Measurements from ENCODE around the gene LGR6. TPM values are rescaled to one million over a fixed set of nuclear protein-coding genes. Genes with fewer than 3 reads are reported as not detected.

Gene LGR6
- polyA plus RNA-seq, 3 donors: not detected

GRCh38 chr1:202163281-202164270 is 30.0 kb upstream of the LGR6 start:
- Mint-ChIP-seq H3K36me3 (peaks cover 0 to 2% of the 10 kb centered on the region in 2 donors), H3K27ac (peak overlapping the region in 2 of 7 donors; percentile 21 to 49), H3K9me3 (no peaks in the 10 kb centered on the region), H3K4me1 (peaks cover 55% of the 10 kb centered on the region), H3K4me3 (peak overlapping the region in 1 of 2 donors; percentile 96), H3K27me3 (ENCODE audit: low read depth in 3 of 3) (peaks cover 4 to 11% (median 6%) of the 10 kb centered on the region in 3 donors)
- Histone ChIP-seq H3K27me3 (ENCODE audit: control insufficient read depth in 2 of 2, insufficient read depth in 2 of 2, low read length in 2 of 2) (no peaks in the 10 kb centered on the region), H3K9me3 (replicated peaks in 1 of 2; ENCODE audit: control insufficient read depth in 1 of 2, insufficient read depth in 1 of 2, low read length in 2 of 2) (no peaks in the 10 kb centered on the region), H3K4me1 (ENCODE audit: control insufficient read depth in 1 of 2, insufficient read depth in 2 of 2, low read length in 2 of 2) (peaks cover 46 to 50% of the 10 kb centered on the region in 2 donors), H3K27ac (ENCODE audit: low read depth in 1 of 2, low read length in 2 of 2) (no peak overlapping the region), H3K36me3 (replicated peaks in 1 of 2; ENCODE audit: control insufficient read depth in 1 of 2, insufficient read depth in 2 of 2, low read length in 2 of 2) (no peaks in the 10 kb centered on the region), H3K4me2 (replicated peaks; ENCODE audit: extremely low read depth, low read length, poor library complexity, severe bottlenecking) (peak overlapping the region; percentile 96), H3K9ac (ENCODE audit: insufficient read depth, low read length, poor library complexity, severe bottlenecking) (no peak overlapping the region), H4K20me1 (ENCODE audit: insufficient read depth, low read length) (no peaks in the 10 kb centered on the region), H3K4me3 (replicated peaks in 1 of 3; ENCODE audit: low read depth in 2 of 3, low read length in 3 of 3) (no peak overlapping the region), H3K79me2 (ENCODE audit: insufficient read depth, low read length) (peaks cover 38% of the 10 kb centered on the region), H2AFZ (ENCODE audit: insufficient read depth, low read depth, low read length, poor library complexity, severe bottlenecking) (peak overlapping the region; percentile 58)
- 38% methylated on average over 5 of the region's 12 CpGs for WGBS (ENCODE audit: insufficient coverage)
- no peak for TF ChIP-seq CTCF (IDR thresholded peaks at IDR 0.05)
- intact Hi-C loops (cut with micrococcal nuclease): no loop called here
- no peak for DNase-seq

- H3K9ac ChIP-seq (ENCODE audit: insufficient read depth, low read length, poor library complexity, severe bottlenecking): no peak overlapping the region
- peaks cover 0 to 2% of the 10 kb centered on the region in 2 donors for H3K36me3 Mint-ChIP-seq
- no peak overlapping the region for H3K27ac ChIP-seq (ENCODE audit: low read depth in 1 of 2, low read length in 2 of 2)
These were observed 29.1 kb upstream of the LGR6 start for GRCh38 chr1:202164271-202165037.

More at GRCh38 chr1:202164271-202165037, 29.1 kb upstream of the LGR6 start:
- WGBS (ENCODE audit: insufficient coverage): 53% methylated on average over 7 of the region's 11 CpGs
- Histone ChIP-seq H3K4me1 (ENCODE audit: control insufficient read depth in 1 of 2, insufficient read depth in 2 of 2, low read length in 2 of 2) (peaks cover 39 to 41% of the 10 kb centered on the region in 2 donors), H3K4me3 (replicated peaks in 1 of 3; ENCODE audit: low read depth in 2 of 3, low read length in 3 of 3) (no peak overlapping the region), H4K20me1 (ENCODE audit: insufficient read depth, low read length) (no peaks in the 10 kb centered on the region), H3K27me3 (ENCODE audit: control insufficient read depth in 2 of 2, insufficient read depth in 2 of 2, low read length in 2 of 2) (no peaks in the 10 kb centered on the region), H3K4me2 (replicated peaks; ENCODE audit: extremely low read depth, low read length, poor library complexity, severe bottlenecking) (no peak overlapping the region), H2AFZ (ENCODE audit: insufficient read depth, low read depth, low read length, poor library complexity, severe bottlenecking) (no peak overlapping the region), H3K79me2 (ENCODE audit: insufficient read depth, low read length) (peaks cover 29% of the 10 kb centered on the region), H3K9me3 (replicated peaks in 1 of 2; ENCODE audit: control insufficient read depth in 1 of 2, insufficient read depth in 1 of 2, low read length in 2 of 2) (no peaks in the 10 kb centered on the region), H3K36me3 (replicated peaks in 1 of 2; ENCODE audit: control insufficient read depth in 1 of 2, insufficient read depth in 2 of 2, low read length in 2 of 2) (no peaks in the 10 kb centered on the region)
- Mint-ChIP-seq H3K27ac (peak overlapping the region in 1 of 7 donors; percentile 63), H3K27me3 (ENCODE audit: low read depth in 3 of 3) (peaks cover 4 to 11% (median 4%) of the 10 kb centered on the region in 3 donors), H3K9me3 (no peaks in the 10 kb centered on the region), H3K4me1 (peaks cover 47% of the 10 kb centered on the region), H3K4me3 (no peak overlapping the region)
- DNase-seq: no peak
- no peak for TF ChIP-seq CTCF (IDR thresholded peaks at IDR 0.05)
- intact Hi-C loops (cut with micrococcal nuclease): no loop called here
